GM21723 (cell line): ENCODE data around the gene RAB34.
A peak's percentile ranks its signal among the peaks of the same experiment; 100 is the strongest.

ENCODE experiments used
- ATAC-seq: cut with Tn5 transposase; IDR thresholded peaks from one replicate; pipeline ENCODE4 v1.9.1; 2021; ENCODE audit warnings: mild to moderate bottlenecking, moderate library complexity; ENCODE audit not compliant: unreplicated experiment

Gene RAB34

GRCh38 chr17:28717578-28718332, at the start of gene RAB34:
TSS of gene RAB34 (minus strand) at chr17:28717868. CDS start at chr17:28717266, 602 bp downstream.
- ATAC-seq = no peak

GRCh38 chr17:28765038-28765437, 47.4 kb upstream of the RAB34 start:
- ATAC-seq = no peak

- ATAC-seq = peak; percentile 42
Measured at GRCh38 chr17:28763804-28764266, 46.2 kb upstream of the RAB34 start.

GRCh38 chr17:28763137-28763799, 45.6 kb upstream of the RAB34 start:
- ATAC-seq = peak; percentile 63

- ATAC-seq = no peak
Measured at GRCh38 chr17:28760601-28761562, 43.2 kb upstream of the RAB34 start.

- no peak for ATAC-seq
Measured at GRCh38 chr17:28759256-28759865, 41.7 kb upstream of the RAB34 start.

- no peak for ATAC-seq
Measured at GRCh38 chr17:28758411-28759121, 40.9 kb upstream of the RAB34 start.

GRCh38 chr17:28756049-28756804, 38.6 kb upstream of the RAB34 start:
- ATAC-seq = no peak

GRCh38 chr17:28755486-28755885, 37.8 kb upstream of the RAB34 start:
- ATAC-seq = no peak

GRCh38 chr17:28751600-28752366, 34.1 kb upstream of the RAB34 start:
- no peak for ATAC-seq

- ATAC-seq = peak; percentile 67
Measured at GRCh38 chr17:28750178-28751047, 32.7 kb upstream of the RAB34 start.

- ATAC-seq = no peak
Measured at GRCh38 chr17:28749516-28750177, 32.0 kb upstream of the RAB34 start.

GRCh38 chr17:28748852-28749515, 31.3 kb upstream of the RAB34 start:
- no peak for ATAC-seq

GRCh38 chr17:28747801-28748750, 30.4 kb upstream of the RAB34 start:
- ATAC-seq = no peak

GRCh38 chr17:28747051-28747691, 29.5 kb upstream of the RAB34 start:
- ATAC-seq = no peak
